GM12878 (cell line): ENCODE data around the gene INKA1. TPM values are rescaled to one million over a fixed set of nuclear protein-coding genes. Genes with fewer than 3 reads are reported as not detected.

ENCODE experiments used
- CBX5 ChIP-seq: sonication (generic); IDR thresholded peaks from 2 replicates; pipeline ENCODE4 v1.6.1; 2016; ENCODE audit warnings: low read depth, moderate library complexity, mild to moderate bottlenecking, inconsistent platforms
- CHD4 ChIP-seq: fragments of 200-600 bp; sonication (generic); IDR thresholded peaks from 2 replicates; pipeline ENCODE4 v1.6.1; 2016; ENCODE audit warnings: mild to moderate bottlenecking
- CUX1 ChIP-seq: IDR thresholded peaks from 2 replicates; pipeline ENCODE4 v1.6.1; 2012; ENCODE audit warnings: improper control_type of control experiment, low read depth, low read length; ENCODE audit not compliant: insufficient replicate concordance
- MEF2B ChIP-seq: fragments of 450-650 bp; IDR thresholded peaks from 2 replicates; pipeline ENCODE4 v1.6.1; 2018; ENCODE audit warnings: mild to moderate bottlenecking, moderate library complexity; ENCODE audit not compliant: partially characterized antibody, poor library complexity, severe bottlenecking
- MTA2 ChIP-seq: fragments of 450-650 bp; IDR thresholded peaks from 2 replicates; pipeline ENCODE4 v1.6.1; 2016; ENCODE audit warnings: low read depth, mild to moderate bottlenecking, moderate library complexity
- NFIC ChIP-seq: IDR thresholded peaks from 2 replicates; pipeline ENCODE4 v1.6.1; 2012; ENCODE audit warnings: low read depth, mild to moderate bottlenecking, inconsistent platforms, low read length, moderate library complexity
- NFXL1 ChIP-seq: fragments of 450-650 bp; IDR thresholded peaks from 2 replicates; pipeline ENCODE4 v1.6.1; 2017; ENCODE audit warnings: antibody characterized with exemption, mild to moderate bottlenecking, borderline replicate concordance
- NR2C1 ChIP-seq: fragments of 450-650 bp; IDR thresholded peaks from 2 replicates; pipeline ENCODE4 v1.6.1; 2017; ENCODE audit warnings: antibody characterized with exemption, mild to moderate bottlenecking, moderate library complexity
- NR2F1 ChIP-seq: fragments of 450-650 bp; conservative IDR thresholded peaks from 2 replicates; pipeline ENCODE4 v1.6.1; 2017; ENCODE audit warnings: mild to moderate bottlenecking
- NRF1 ChIP-seq: conservative IDR thresholded peaks from 2 replicates; pipeline ENCODE4 v1.6.1; 2011; ENCODE audit warnings: mild to moderate bottlenecking, low read depth, low read length, improper control_type of control experiment
- PAX5 ChIP-seq: IDR thresholded peaks from 2 replicates; pipeline ENCODE4 v1.6.1; 2011; ENCODE audit warnings: low read depth, low read length, borderline replicate concordance
- POU2F2 ChIP-seq: IDR thresholded peaks from 3 replicates; pipeline ENCODE4 v1.6.1; 2011; ENCODE audit warnings: low read depth, mild to moderate bottlenecking, low read length, borderline replicate concordance
- PRDM15 ChIP-seq: fragments of 450-650 bp; formaldehyde crosslinking; IDR thresholded peaks from 2 replicates; pipeline ENCODE4 v1.4.0; 2020; ENCODE audit warnings: mild to moderate bottlenecking, moderate library complexity
- RFX5 ChIP-seq: IDR thresholded peaks from 2 replicates; pipeline ENCODE4 v1.6.1; 2011; ENCODE audit warnings: low read depth, low read length, improper control_type of control experiment
- SMAD5 ChIP-seq: IDR thresholded peaks from 2 replicates; pipeline ENCODE4 v1.6.1; 2016; ENCODE audit warnings: antibody characterized with exemption, low read depth
- SMARCA5 ChIP-seq: fragments of 450-650 bp; IDR thresholded peaks from 2 replicates; pipeline ENCODE4 v1.6.1; 2017; ENCODE audit warnings: mild to moderate bottlenecking
- SP1 ChIP-seq: IDR thresholded peaks from one replicate; pipeline ENCODE4 v1.6.1; 2011; ENCODE audit warnings: low read depth, low read length
- SPI1 ChIP-seq: IDR thresholded peaks from 2 replicates; pipeline ENCODE4 v1.6.1; 2011; ENCODE audit warnings: low read depth, mild to moderate bottlenecking, low read length, moderate library complexity, borderline replicate concordance; ENCODE audit not compliant: insufficient read depth
- SREBF1 ChIP-seq: IDR thresholded peaks from 2 replicates; pipeline ENCODE4 v1.6.1; 2012; ENCODE audit warnings: mild to moderate bottlenecking, low read length
- STAT1 ChIP-seq: fragments of 450-650 bp; conservative IDR thresholded peaks from 2 replicates; pipeline ENCODE4 v1.6.1; 2014; ENCODE audit warnings: antibody characterized with exemption, mild to moderate bottlenecking
- ZBED1 ChIP-seq: IDR thresholded peaks from 2 replicates; pipeline ENCODE4 v1.6.1; 2016; ENCODE audit warnings: borderline replicate concordance
- ZNF24 ChIP-seq: fragments of 450-650 bp; IDR thresholded peaks from 2 replicates; pipeline ENCODE4 v1.6.1; 2017; ENCODE audit warnings: antibody characterized with exemption, mild to moderate bottlenecking
- ZNF274 ChIP-seq: IDR thresholded peaks from one replicate; pipeline ENCODE4 v1.8.0; 2011; ENCODE audit not compliant: insufficient read length, insufficient read depth
- polyA plus RNA-seq, 11 experiments: library from polyadenylated mRNA; depleted of rRNA in 4 of 11; unstranded in 6 of 11; stranded (reverse) in 5 of 11; fragments of >200 nt; fragmentation: Nextera tagmentation in 4 of 11; fragmentation: Illumina TruSeq in 1 of 11; extraction: Ambion mirVana in 4 of 11; extraction: Trizol in 1 of 11; gene quantifications; 1 replicate in 1 of 11; 2 replicates in 10 of 11; pipeline versions ENCODE4 v1.2.1 to v1.2.3, GENCODE V29; 2011 to 2016; ENCODE audit warnings: inconsistent platforms in 2 of 11, missing spikeins in 2 of 11, low read depth in 1 of 11
- total RNA-seq, 4 experiments: library from RNA; depleted of rRNA in 3 of 4; stranded (reverse); fragments of >200 nt in 3 of 4; fragmentation: Illumina TruSeq in 1 of 4; extraction: Trizol in 1 of 4; gene quantifications; 2 replicates each; pipeline versions ENCODE4 v1.2.1 to v1.2.3, GENCODE V29; 2013 to 2021

INKA1 gene
- total and polyA plus RNA-seq, 10 of the 15 experiments (the other 5 are each of a cell fraction or from before 2014, with no cell fraction given), result 0.32 to 10.5 (median 4.9) TPM

- TF ChIP-seq CUX1 (no peak), PAX5 (peak; percentile 92), CBX5 (no peak), NR2F1 (peak; percentile 40; the same call in 1 of the 2 replicates), SPI1 (peak; percentile 19; the same call in 1 of the 2 replicates), CHD4 (no peak), SP1 (peak; percentile 98), SREBF1 (no peak; the same call in 1 of the 2 replicates), SMAD5 (peak; percentile 73; the same call in 1 of the 2 replicates), NFXL1 (no peak), SMARCA5 (0 out of 2 replicates have a peak, but pooled peaks have one; percentile 40), NRF1 (peak; percentile 78), POU2F2 (no peak), MTA2 (no peak), MEF2B (peak; percentile 64), ZNF24 (no peak), NFIC (no peak), ZBED1 (no peak), ZNF274 (no peak), RFX5 (peak; percentile 83; the same call in 1 of the 2 replicates), PRDM15 (CRISPR knock-in tag) (no peak), STAT1 (no peak), NR2C1 (no peak)
These were observed 16.5 kb upstream of the INKA1 start, which contains the start of gene IP6K1 (continued) for GRCh38 chr3:49786357-49787181.
